Measurements from ENCODE around the gene HSPA9.

Gene HSPA9

GRCh38 chr5:138559937-138560336 lies 15.3 kb downstream of the HSPA9 start:
- TF ChIP-seq CTCF (IDR thresholded peaks at IDR 0.05; ENCODE audit: low read depth, low read length) = no peak
- no peak for DNase-seq (ENCODE audit: extremely low read depth, low read depth)

- DNase-seq (ENCODE audit: extremely low read depth, low read depth) = no peak
- no peak for TF ChIP-seq CTCF (IDR thresholded peaks at IDR 0.05; ENCODE audit: low read depth, low read length)
Measured at GRCh38 chr5:138557677-138558076, 17.5 kb downstream of the HSPA9 start.

- DNase-seq (ENCODE audit: extremely low read depth, low read depth) = no peak
- no peak for TF ChIP-seq CTCF (IDR thresholded peaks at IDR 0.05; ENCODE audit: low read depth, low read length)
Measured at GRCh38 chr5:138554143-138554542, 21.1 kb downstream of the HSPA9 start.

GRCh38 chr5:138553437-138554095 lies 21.6 kb downstream of the HSPA9 start:
- TF ChIP-seq CTCF (IDR thresholded peaks at IDR 0.05; ENCODE audit: low read depth, low read length) = no peak
- no peak for DNase-seq (ENCODE audit: extremely low read depth, low read depth)

- no peak for DNase-seq (ENCODE audit: extremely low read depth, low read depth)
- TF ChIP-seq CTCF (IDR thresholded peaks at IDR 0.05; ENCODE audit: low read depth, low read length) = no peak
Measured at GRCh38 chr5:138552657-138553056, 22.5 kb downstream of the HSPA9 start.

- DNase-seq (ENCODE audit: extremely low read depth, low read depth) = no peak
- no peak for TF ChIP-seq CTCF (IDR thresholded peaks at IDR 0.05; ENCODE audit: low read depth, low read length)
Measured at GRCh38 chr5:138549414-138549813, 25.8 kb downstream of the HSPA9 start.

GRCh38 chr5:138545919-138546562 lies 29.2 kb downstream of the HSPA9 start:
- no peak for DNase-seq (ENCODE audit: extremely low read depth, low read depth)
- no peak for TF ChIP-seq CTCF (IDR thresholded peaks at IDR 0.05; ENCODE audit: low read depth, low read length)

Measured in AG09319 (cell line).